Panc1 (cell line): ENCODE results near the gene KDM2A.
A peak's percentile ranks its signal among the peaks of the same experiment; 100 is the strongest.

ENCODE experiments used
- CTCF ChIP-seq: fragments of 450-650 bp; IDR thresholded peaks from 2 replicates; pipeline ENCODE4 v1.5.1; 2017; ENCODE audit warnings: mild to moderate bottlenecking
- POLR2AphosphoS5 ChIP-seq: IDR thresholded peaks from 2 replicates; pipeline ENCODE4 v1.6.1; 2012; ENCODE audit warnings: mild to moderate bottlenecking, low read depth, low read length, moderate library complexity
- SIN3A ChIP-seq: IDR thresholded peaks from 2 replicates; pipeline ENCODE4 v1.6.1; 2012; ENCODE audit warnings: low read depth, mild to moderate bottlenecking, low read length, moderate library complexity, borderline replicate concordance; ENCODE audit not compliant: insufficient read depth
- TCF7L2 ChIP-seq: IDR thresholded peaks from 2 replicates; pipeline ENCODE4 v1.6.1; 2011; ENCODE audit warnings: mild to moderate bottlenecking, low read depth, low read length, inconsistent platforms
- TF ChIP-seq, protein P1 (sequence below), 2 experiments: IDR thresholded peaks; 2 replicates each; pipeline ENCODE4 v1.6.1; 2011 to 2012; ENCODE audit warnings: low read depth in 2 of 2, control low read depth in 1 of 2, low read length in 1 of 2, mild to moderate bottlenecking in 1 of 2, moderate library complexity in 1 of 2; ENCODE audit not compliant: insufficient read depth in 1 of 2

- TF ChIP-seq, protein P1, sequence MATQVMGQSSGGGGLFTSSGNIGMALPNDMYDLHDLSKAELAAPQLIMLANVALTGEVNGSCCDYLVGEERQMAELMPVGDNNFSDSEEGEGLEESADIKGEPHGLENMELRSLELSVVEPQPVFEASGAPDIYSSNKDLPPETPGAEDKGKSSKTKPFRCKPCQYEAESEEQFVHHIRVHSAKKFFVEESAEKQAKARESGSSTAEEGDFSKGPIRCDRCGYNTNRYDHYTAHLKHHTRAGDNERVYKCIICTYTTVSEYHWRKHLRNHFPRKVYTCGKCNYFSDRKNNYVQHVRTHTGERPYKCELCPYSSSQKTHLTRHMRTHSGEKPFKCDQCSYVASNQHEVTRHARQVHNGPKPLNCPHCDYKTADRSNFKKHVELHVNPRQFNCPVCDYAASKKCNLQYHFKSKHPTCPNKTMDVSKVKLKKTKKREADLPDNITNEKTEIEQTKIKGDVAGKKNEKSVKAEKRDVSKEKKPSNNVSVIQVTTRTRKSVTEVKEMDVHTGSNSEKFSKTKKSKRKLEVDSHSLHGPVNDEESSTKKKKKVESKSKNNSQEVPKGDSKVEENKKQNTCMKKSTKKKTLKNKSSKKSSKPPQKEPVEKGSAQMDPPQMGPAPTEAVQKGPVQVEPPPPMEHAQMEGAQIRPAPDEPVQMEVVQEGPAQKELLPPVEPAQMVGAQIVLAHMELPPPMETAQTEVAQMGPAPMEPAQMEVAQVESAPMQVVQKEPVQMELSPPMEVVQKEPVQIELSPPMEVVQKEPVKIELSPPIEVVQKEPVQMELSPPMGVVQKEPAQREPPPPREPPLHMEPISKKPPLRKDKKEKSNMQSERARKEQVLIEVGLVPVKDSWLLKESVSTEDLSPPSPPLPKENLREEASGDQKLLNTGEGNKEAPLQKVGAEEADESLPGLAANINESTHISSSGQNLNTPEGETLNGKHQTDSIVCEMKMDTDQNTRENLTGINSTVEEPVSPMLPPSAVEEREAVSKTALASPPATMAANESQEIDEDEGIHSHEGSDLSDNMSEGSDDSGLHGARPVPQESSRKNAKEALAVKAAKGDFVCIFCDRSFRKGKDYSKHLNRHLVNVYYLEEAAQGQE (IDR thresholded peaks at IDR 0.05; ENCODE audit: insufficient read depth in 1 of 2, low read depth in 2 of 2, low read length in 1 of 2) = no peak
- peak; percentile 97 for TF ChIP-seq CTCF
- TF ChIP-seq SIN3A = no peak
- no peak for TF ChIP-seq POLR2AphosphoS5
- no peak for TF ChIP-seq TCF7L2
Measured at GRCh38 chr11:67262731-67263675, 143.9 kb downstream of the KDM2A start.
